Right cardiac atrium (tissue), 5 donors: ENCODE data around the gene GPATCH4. TPM values are rescaled to one million over a fixed set of nuclear protein-coding genes. Genes with fewer than 3 reads are reported as not detected.

Source experiments
- ATAC-seq, 2 donors: fragments of 200-7000 bp; cut with Tn5 transposase; one replicate each; pipeline versions ENCODE4 v1.8.0 to v1.9.1; 2020; ENCODE audit warnings: moderate library complexity in 2 of 2, mild to moderate bottlenecking in 1 of 2
- DNase-seq, 3 donors: peaks; one replicate each; pipeline ENCODE4 v3.0.0-alpha.2; 2020
- H3K27ac ChIP-seq: one replicate; pipeline ENCODE4 v1.5.1; 2013; ENCODE audit warnings: mild to moderate bottlenecking, low read length, control low read depth, moderate library complexity
- H3K27me3 ChIP-seq: one replicate; pipeline ENCODE4 v1.6.1; 2013; ENCODE audit not compliant: control insufficient read depth, insufficient read depth
- H3K4me1 ChIP-seq: one replicate; pipeline ENCODE4 v1.6.1; 2013; ENCODE audit warnings: low read length; ENCODE audit not compliant: control insufficient read depth, insufficient read depth
- H3K4me3 ChIP-seq: one replicate; pipeline ENCODE4 v1.5.1; 2013; ENCODE audit warnings: low read length, control low read depth
- H3K9me3 ChIP-seq: one replicate; pipeline ENCODE4 v1.6.1; 2013; ENCODE audit warnings: low read length; ENCODE audit not compliant: control insufficient read depth
- WGBS: extraction: QIAGEN DNeasy Blood & Tissue Kit; methylation state at CpG from one replicate; pipeline ENCODE4 v1.1.7; 2013; 5-methylcytosine and 5-hydroxymethylcytosine counted together
- intact Hi-C, 4 donors: fragments of 100-400 bp; cut with DNase I; formaldehyde crosslinking; loops; one replicate each; pipeline versions ENCODE4 v1.11.0 to v1.14.0; 2022 to 2023
- polyA plus RNA-seq: library from polyadenylated mRNA; stranded (reverse); fragments of 200-250 nt; gene quantifications from one replicate; pipeline ENCODE4 v1.2.3, GENCODE V29; 2013
- total RNA-seq, 4 donors: library from RNA; stranded (reverse); fragmentation: NEBNext Ultra II Directional; extraction: Animal tissue kit (Norgen Biotek cat#: 25700); gene quantifications; one replicate each; pipeline ENCODE4 v1.2.1, GENCODE V29; 2021
- donor health status: healthy with polysubstance abuse.
- donor health status: DM: no; HTN: yes; CAD: no.
- donor health status: DM: no; HTN: no; CAD: no.
- donor health status: DM: no; HTN: yes; CAD: no; lungs with severe emphysema.
- donor health status: DM: yes; HTN: yes; CAD: no.

Gene GPATCH4
- total and polyA plus RNA-seq, 5 donors: 13.4 to 21.6 (median 14.7) TPM

DNA sequence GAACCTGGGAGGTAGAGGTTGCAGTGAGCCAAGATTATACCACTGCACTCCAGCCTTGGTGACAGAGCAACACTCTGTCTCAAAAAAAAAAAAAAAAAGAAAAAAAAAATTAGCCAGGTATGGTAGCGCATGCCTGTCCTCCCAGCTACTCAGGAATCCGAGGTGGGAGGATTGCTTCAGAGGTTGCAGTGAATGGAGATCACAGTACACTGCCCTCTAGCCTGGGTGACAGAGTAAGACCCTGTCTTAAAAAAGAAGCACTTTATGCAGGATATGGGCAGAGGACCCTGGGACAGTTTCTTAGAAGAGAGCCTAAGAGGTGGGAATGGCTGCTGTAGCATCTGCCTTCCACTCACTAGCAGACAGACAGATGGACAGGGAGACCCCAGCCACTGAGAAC lies 51.9 kb downstream of the GPATCH4 start:
- Histone ChIP-seq H3K9me3 (no peaks in the 10 kb centered on the region), H3K4me3 (no peak overlapping the region), H3K4me1 (no peaks in the 10 kb centered on the region), H3K27me3 (no peaks in the 10 kb centered on the region), H3K27ac (no peak overlapping the region)
- 72% methylated on average over 2 of the region's 2 CpGs for WGBS
- DNase-seq (no peak), ATAC-seq (no peak)
- intact Hi-C loops: no loop called here

DNA sequence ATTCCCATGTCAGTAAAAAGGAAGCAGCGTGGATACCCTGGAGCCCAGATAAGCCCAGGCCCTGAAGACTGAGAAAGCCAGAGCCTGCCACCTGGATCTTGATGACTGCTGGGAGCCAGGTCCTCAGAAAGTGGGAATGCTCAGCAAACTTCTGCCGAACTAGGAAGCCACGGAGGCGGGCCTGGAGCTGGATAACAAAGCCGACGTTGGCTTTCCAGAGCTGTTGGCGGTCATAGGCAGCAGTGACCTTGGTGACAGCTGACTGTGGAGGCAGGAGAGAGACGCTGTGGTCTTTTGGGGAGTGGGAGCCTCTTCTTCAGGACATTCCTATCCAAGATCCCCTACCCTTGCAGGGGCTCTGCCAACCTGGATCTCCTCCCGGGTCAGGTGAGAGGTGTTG lies 53.3 kb downstream of the GPATCH4 start:
- H3K4me1 ChIP-seq: no peaks in the 10 kb centered on the region
- no peaks in the 10 kb centered on the region for H3K27me3 ChIP-seq
- WGBS: 82% methylated on average over 9 of the region's 9 CpGs
- ATAC-seq (no peak), DNase-seq (no peak)
- no peaks in the 10 kb centered on the region for H3K9me3 ChIP-seq
- no peak overlapping the region for H3K4me3 ChIP-seq
- intact Hi-C loops: no loop called here
- H3K27ac ChIP-seq: no peak overlapping the region

DNA sequence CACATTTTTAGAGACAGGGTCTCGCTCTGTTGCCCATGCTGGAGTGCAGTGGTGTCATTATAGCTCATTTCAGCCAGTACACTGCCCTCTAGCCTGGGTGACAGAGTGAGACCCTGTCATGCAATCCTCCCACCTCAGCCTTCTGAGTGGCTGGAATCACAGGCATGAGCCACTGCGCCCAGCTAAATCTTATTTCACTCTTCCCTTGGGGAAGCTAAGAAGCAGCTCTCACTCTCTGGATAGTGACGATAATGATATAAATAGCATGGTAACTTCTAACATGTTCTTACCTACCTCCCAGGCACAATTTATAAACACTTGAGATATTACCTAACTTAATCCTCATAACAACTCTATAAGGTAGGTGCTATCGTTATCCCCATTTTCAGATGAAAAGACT lies 53.8 kb downstream of the GPATCH4 start:
- no peaks in the 10 kb centered on the region for H3K4me1 ChIP-seq
- 91% methylated on average over 4 of the region's 4 CpGs for WGBS
- no peaks in the 10 kb centered on the region for H3K27me3 ChIP-seq
- no peak overlapping the region for H3K4me3 ChIP-seq
- no peak for DNase-seq
- ATAC-seq: no peak
- intact Hi-C loops: no loop called here
- no peaks in the 10 kb centered on the region for H3K9me3 ChIP-seq
- no peak overlapping the region for H3K27ac ChIP-seq

DNA sequence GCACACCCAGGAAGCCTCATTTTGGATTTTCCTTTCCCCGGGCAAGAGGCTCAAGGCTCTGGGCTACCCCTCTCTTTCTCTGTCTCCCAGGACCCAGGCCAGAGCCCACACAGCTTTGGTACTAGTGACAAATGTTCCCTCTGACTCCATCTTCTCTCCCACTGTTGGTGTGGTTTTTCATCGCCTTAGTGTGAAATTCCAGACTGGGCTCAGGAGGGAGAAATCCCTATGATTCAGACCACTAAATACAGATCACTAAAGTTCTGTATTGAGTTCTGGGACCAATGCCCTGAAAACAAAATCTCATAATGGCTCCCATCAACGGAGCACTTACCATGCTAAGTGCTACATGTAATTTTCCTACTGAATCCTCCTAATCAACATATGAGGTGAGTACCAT lies 55.0 kb downstream of the GPATCH4 start:
- H3K4me3 ChIP-seq: no peak overlapping the region
- ATAC-seq: no peak
- intact Hi-C loops: no loop called here
- no peaks in the 10 kb centered on the region for H3K9me3 ChIP-seq
- WGBS: 94% methylated on average over 3 of the region's 3 CpGs
- no peak for DNase-seq
- H3K4me1 ChIP-seq: no peaks in the 10 kb centered on the region
- no peaks in the 10 kb centered on the region for H3K27me3 ChIP-seq
- no peak overlapping the region for H3K27ac ChIP-seq

DNA sequence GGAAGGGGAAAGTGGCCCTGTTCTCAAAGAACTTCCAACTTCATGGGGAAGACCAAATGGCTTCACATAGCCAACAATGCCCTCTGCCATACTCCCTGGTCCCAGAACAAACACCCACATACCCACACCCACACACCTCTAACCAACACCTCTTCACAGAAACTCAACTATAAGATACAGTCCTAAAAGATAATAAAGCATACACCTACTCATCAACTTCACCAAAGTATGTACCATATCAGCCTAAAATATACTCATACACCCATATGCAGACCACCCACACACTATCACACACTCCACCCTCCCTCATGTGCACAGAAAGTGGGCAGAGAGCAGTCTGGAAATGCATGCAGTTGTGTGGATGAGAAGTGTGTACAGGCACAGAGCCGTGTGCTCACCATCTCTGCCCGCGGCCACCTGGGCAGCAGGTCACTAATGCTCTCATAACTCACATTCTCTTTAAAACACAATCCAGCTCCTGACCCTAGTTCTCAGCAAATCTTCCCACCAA lies 56.6 kb downstream of the GPATCH4 start:
- no peak for ATAC-seq
- Histone ChIP-seq H3K4me3 (no peak overlapping the region), H3K4me1 (no peaks in the 10 kb centered on the region), H3K27me3 (no peaks in the 10 kb centered on the region), H3K9me3 (no peaks in the 10 kb centered on the region), H3K27ac (no peak overlapping the region)
- intact Hi-C loops: no loop called here
- 96% methylated on average over 3 of the region's 3 CpGs for WGBS
- DNase-seq: no peak

Other genes with a start within 250 kb of the GPATCH4 start
- not detected for gene RHBG, start 232.3 kb downstream of the GPATCH4 start, total RNA-seq
- 0.20 TPM for gene RHBG, start 232.3 kb downstream of the GPATCH4 start, polyA plus RNA-seq
- 10 to 100 TPM; 81.5 to 99.2 (median 89.6) TPM for gene MEF2D, start 100.7 kb downstream of the GPATCH4 start, total RNA-seq
- 53.0 TPM for gene MEF2D, start 100.7 kb downstream of the GPATCH4 start, polyA plus RNA-seq
- under 1 TPM; 0.06 to 0.86 (median 0.55) TPM for gene IQGAP3, start 28.9 kb downstream of the GPATCH4 start, total RNA-seq
- 0.09 TPM for gene IQGAP3, start 28.9 kb downstream of the GPATCH4 start, polyA plus RNA-seq
- not detected for gene TTC24, start 21.8 kb downstream of the GPATCH4 start, total RNA-seq
- gene TTC24, start 21.8 kb downstream of the GPATCH4 start, polyA plus RNA-seq: not detected
- 100 to 1,000 TPM in 1 of 4 donors, 10 to 100 TPM in 3; 95.0 to 111 (median 98.9) TPM for gene NAXE, start 9.7 kb downstream of the GPATCH4 start, total RNA-seq
- gene NAXE, start 9.7 kb downstream of the GPATCH4 start, polyA plus RNA-seq: 131 TPM
- 1 to 10 TPM in 2 of 4 donors, under 1 TPM in 2; 0.53 to 1.2 (median 1.1) TPM for gene HAPLN2, start 17.9 kb upstream of the GPATCH4 start, total RNA-seq
- 2.0 TPM for gene HAPLN2, start 17.9 kb upstream of the GPATCH4 start, polyA plus RNA-seq
- under 1 TPM in 2 of 4 donors, not detected in 2; 0.23 to 0.29 TPM for gene BCAN, start 40.6 kb upstream of the GPATCH4 start, total RNA-seq
- 0.20 TPM for gene BCAN, start 40.6 kb upstream of the GPATCH4 start, polyA plus RNA-seq
- 100 to 1,000 TPM; 146 to 282 (median 170) TPM for gene NES, start 75.9 kb upstream of the GPATCH4 start, total RNA-seq
- gene NES, start 75.9 kb upstream of the GPATCH4 start, polyA plus RNA-seq: 257 TPM
- 1 to 10 TPM in 1 of 4 donors, under 1 TPM in 3; 0.71 to 1.6 (median 0.75) TPM for gene CRABP2, start 104.1 kb upstream of the GPATCH4 start, total RNA-seq
- gene CRABP2, start 104.1 kb upstream of the GPATCH4 start, polyA plus RNA-seq: 1.3 TPM
- 10 to 100 TPM; 14.4 to 19.7 (median 17.3) TPM for gene METTL25B, start 127.0 kb upstream of the GPATCH4 start, total RNA-seq
- 18.8 TPM for gene METTL25B, start 127.0 kb upstream of the GPATCH4 start, polyA plus RNA-seq
- 10 to 100 TPM; 13.0 to 23.0 (median 13.9) TPM for gene ISG20L2, start 127.3 kb upstream of the GPATCH4 start, total RNA-seq
- 9.2 TPM for gene ISG20L2, start 127.3 kb upstream of the GPATCH4 start, polyA plus RNA-seq
- 10 to 100 TPM; 63.4 to 88.5 (median 74.9) TPM for gene MRPL24, start 139.6 kb upstream of the GPATCH4 start, total RNA-seq
- gene MRPL24, start 139.6 kb upstream of the GPATCH4 start, polyA plus RNA-seq: 145 TPM
- gene HDGF, start 150.2 kb upstream of the GPATCH4 start, total RNA-seq: 100 to 1,000 TPM; 148 to 171 (median 162) TPM
- 124 TPM for gene HDGF, start 150.2 kb upstream of the GPATCH4 start, polyA plus RNA-seq
- gene PRCC, start 166.1 kb upstream of the GPATCH4 start, total RNA-seq: 10 to 100 TPM; 36.3 to 47.1 (median 44.1) TPM
- 36.0 TPM for gene PRCC, start 166.1 kb upstream of the GPATCH4 start, polyA plus RNA-seq
- 1 to 10 TPM in 3 of 4 donors, under 1 TPM in 1; 0.93 to 6.3 (median 2.2) TPM for gene SH2D2A, start 215.4 kb upstream of the GPATCH4 start, total RNA-seq
- 2.0 TPM for gene SH2D2A, start 215.4 kb upstream of the GPATCH4 start, polyA plus RNA-seq